ENCODE data around the gene TMF1.

- TF ChIP-seq EZH2 (IDR thresholded peaks at IDR 0.05; ENCODE audit: insufficient read depth, poor library complexity, severe bottlenecking) (no peak), EZH2phosphoT487 (IDR thresholded peaks at IDR 0.05; ENCODE audit: insufficient read depth, low read depth) (no peak)
These were observed 28.2 kb upstream of the TMF1 start, which contains the start of gene UBA3 for GRCh38 chr3:69080233-69080920.
